H1 (cell line): Measurements from ENCODE around the gene CACNA2D1. TPM values are rescaled to one million over a fixed set of nuclear protein-coding genes. Genes with fewer than 3 reads are reported as not detected.

Source experiments
- CTCF ChIA-PET: fragments of 300-600 bp; sonication (Branson Sonifier 250); formaldehyde crosslinking; loops from one replicate; lab custom pipeline; 2021; ENCODE audit not compliant: partially characterized antibody; lab: Charles Lee
- POLR2A ChIA-PET: fragments of 300-600 bp; sonication (Branson Sonifier 250); formaldehyde crosslinking; loops from one replicate; lab custom pipeline; 2021; ENCODE audit warnings: inconsistent platforms; ENCODE audit not compliant: partially characterized antibody; lab: Charles Lee
- DNase-seq, 2 experiments: peaks; one replicate each; pipeline versions ENCODE4 v3.0.0 to v3.0.0-alpha.2; 2010 to 2022; ENCODE audit warnings: low spot score in 2 of 2, low read depth in 1 of 2, mixed read lengths in 1 of 2
- FAIRE-seq: peaks from 2 replicates; lab custom pipeline; 2011; peaks lifted over from hg19 to GRCh38; lab: Jason Lieb, UNC
- H2AFZ ChIP-seq: 2 replicates; pipeline ENCODE4 v1.8.1; 2012; ENCODE audit warnings: low read length, inconsistent platforms
- H2AK5ac ChIP-seq: 2 replicates; pipeline ENCODE4 v1.6.1; 2013; ENCODE audit warnings: low read depth, low read length
- H2BK120ac ChIP-seq: replicated peaks from 2 replicates; pipeline ENCODE3; 2013; ENCODE audit warnings: low read depth, low read length, inconsistent platforms
- H2BK12ac ChIP-seq: 2 replicates; pipeline ENCODE4 v1.6.1; 2013; ENCODE audit warnings: low read depth, low read length
- H2BK15ac ChIP-seq: 2 replicates; pipeline ENCODE4 v1.6.1; 2013; ENCODE audit warnings: low read length
- H2BK20ac ChIP-seq: 2 replicates; pipeline ENCODE4 v1.6.1; 2013; ENCODE audit warnings: low read length
- H2BK5ac ChIP-seq: 2 replicates; pipeline ENCODE4 v1.6.1; 2013; ENCODE audit warnings: low read depth, low read length
- H3K14ac ChIP-seq: 2 replicates; pipeline ENCODE4 v1.6.1; 2013; ENCODE audit warnings: inconsistent platforms; ENCODE audit not compliant: insufficient read length
- H3K18ac ChIP-seq: 2 replicates; pipeline ENCODE4 v1.6.1; 2013; ENCODE audit warnings: low read length; ENCODE audit errors: extremely low read depth
- H3K23ac ChIP-seq: 2 replicates; pipeline ENCODE4 v1.6.1; 2013; ENCODE audit warnings: inconsistent platforms; ENCODE audit not compliant: insufficient read length
- H3K23me2 ChIP-seq: 2 replicates; pipeline ENCODE4 v1.6.1; 2013; ENCODE audit warnings: low read depth, low read length
- H3K27ac ChIP-seq: 2 replicates; pipeline ENCODE4 v1.6.1; 2011; ENCODE audit warnings: low read depth, low read length, inconsistent platforms
- H3K27me3 ChIP-seq, 4 experiments: replicated peaks in 1 of 4; 1 replicate in 1 of 4; 2 replicates in 3 of 4; pipeline versions ENCODE4 v1.6.1 to v1.8.1; 2011 to 2013; ENCODE audit warnings: low read length in 3 of 4, mild to moderate bottlenecking in 3 of 4, inconsistent platforms in 2 of 4, mixed read lengths in 2 of 4, moderate library complexity in 1 of 4; ENCODE audit not compliant: control insufficient read depth in 3 of 4, insufficient read depth in 3 of 4; ENCODE audit errors: extremely low read depth in 1 of 4
- H3K36me3 ChIP-seq, 4 experiments: 2 replicates each; pipeline versions ENCODE4 v1.6.1 to v1.8.1; 2011 to 2013; ENCODE audit warnings: mild to moderate bottlenecking in 4 of 4, low read length in 3 of 4, moderate library complexity in 2 of 4, control low read depth in 1 of 4, inconsistent platforms in 1 of 4; ENCODE audit not compliant: insufficient read depth in 4 of 4, control insufficient read depth in 2 of 4
- H3K4ac ChIP-seq: replicated peaks from 2 replicates; pipeline ENCODE3; 2013; ENCODE audit warnings: low read length, low read depth, mixed read lengths, inconsistent platforms; ENCODE audit not compliant: insufficient read length
- H3K4me1 ChIP-seq, 4 experiments: replicated peaks in 1 of 4; 1 replicate in 1 of 4; 2 replicates in 3 of 4; pipeline versions ENCODE4 v1.6.1 to v1.8.1; 2011 to 2013; ENCODE audit warnings: low read length in 3 of 4, inconsistent platforms in 2 of 4, mixed read lengths in 1 of 4; ENCODE audit not compliant: insufficient read depth in 4 of 4, control insufficient read depth in 3 of 4
- H3K4me2 ChIP-seq, 2 experiments: 2 replicates each; pipeline versions ENCODE4 v1.6.1 to v1.8.1; 2011 to 2013; ENCODE audit warnings: low read depth in 2 of 2, low read length in 2 of 2, control low read depth in 1 of 2, inconsistent platforms in 1 of 2, mild to moderate bottlenecking in 1 of 2; ENCODE audit not compliant: insufficient read depth in 1 of 2
- H3K4me3 ChIP-seq, 4 experiments: fragments of 200-600, 300-600 bp in 1 of 4; sonication (generic), shearing (Covaris generic), sonication (Bioruptor Twin) in 1 of 4; 2 replicates each; pipeline versions ENCODE4 v1.5.1 to v1.8.1; 2011 to 2016; ENCODE audit warnings: low read length in 4 of 4, low read depth in 3 of 4, control low read depth in 2 of 4, inconsistent platforms in 2 of 4, mild to moderate bottlenecking in 2 of 4, mixed read lengths in 1 of 4, moderate library complexity in 1 of 4; ENCODE audit not compliant: insufficient read depth in 2 of 4; ENCODE audit errors: extremely low read depth in 1 of 4
- H3K56ac ChIP-seq: replicated peaks from 2 replicates; pipeline ENCODE3; 2013; ENCODE audit warnings: low read depth, mild to moderate bottlenecking, mixed read lengths, low read length, inconsistent platforms; ENCODE audit not compliant: insufficient read length
- H3K79me1 ChIP-seq: 2 replicates; pipeline ENCODE4 v1.6.1; 2013; ENCODE audit warnings: low read depth, low read length, control low read depth
- H3K79me2 ChIP-seq, 2 experiments: 2 replicates each; pipeline versions ENCODE4 v1.6.1 to v1.8.1; 2012 to 2013; ENCODE audit warnings: low read length in 2 of 2, mild to moderate bottlenecking in 2 of 2, inconsistent platforms in 1 of 2; ENCODE audit not compliant: insufficient read depth in 2 of 2, control insufficient read depth in 1 of 2
- H3K9ac ChIP-seq, 4 experiments: replicated peaks in 1 of 4; 1 replicate in 1 of 4; 2 replicates in 3 of 4; pipeline versions ENCODE4 v1.6.1 to v1.8.1; 2011 to 2013; ENCODE audit warnings: low read depth in 3 of 4, low read length in 3 of 4, control low read depth in 2 of 4, mild to moderate bottlenecking in 2 of 4, moderate library complexity in 2 of 4, inconsistent platforms in 1 of 4; ENCODE audit errors: extremely low read depth in 1 of 4
- H3K9me3 ChIP-seq, 2 experiments: 2 replicates each; pipeline versions ENCODE4 v1.6.1 to v1.8.1; 2012 to 2013; ENCODE audit warnings: mild to moderate bottlenecking in 2 of 2, moderate library complexity in 2 of 2, control low read depth in 1 of 2, inconsistent platforms in 1 of 2, low read depth in 1 of 2, low read length in 1 of 2, mixed read lengths in 1 of 2; ENCODE audit not compliant: insufficient read depth in 2 of 2
- H4K20me1 ChIP-seq, 2 experiments: replicated peaks in 1 of 2; 2 replicates each; pipeline versions ENCODE3 to v1.8.1; 2011 to 2013; ENCODE audit warnings: inconsistent platforms in 2 of 2, low read length in 2 of 2, mild to moderate bottlenecking in 1 of 2; ENCODE audit not compliant: insufficient read depth in 2 of 2, control insufficient read depth in 1 of 2
- H4K5ac ChIP-seq: 2 replicates; pipeline ENCODE4 v1.6.1; 2013; ENCODE audit warnings: low read length, low read depth, mixed read lengths, inconsistent platforms; ENCODE audit not compliant: insufficient read length
- H4K8ac ChIP-seq: 2 replicates; pipeline ENCODE4 v1.8.0; 2013; ENCODE audit warnings: mild to moderate bottlenecking, moderate library complexity, low read length, inconsistent platforms; ENCODE audit not compliant: insufficient read depth; ENCODE audit errors: extremely low read depth
- H4K91ac ChIP-seq: replicated peaks from 2 replicates; pipeline ENCODE3; 2013; ENCODE audit warnings: low read length, mixed read lengths, inconsistent platforms; ENCODE audit not compliant: insufficient read length
- CTBP2 ChIP-seq: IDR thresholded peaks from 2 replicates; pipeline ENCODE4 v1.7.0; 2011; ENCODE audit warnings: borderline replicate concordance, mild to moderate bottlenecking, moderate library complexity, mixed read lengths, low read length; ENCODE audit not compliant: insufficient read depth, insufficient read length
- GABPA ChIP-seq: IDR thresholded peaks from 2 replicates; pipeline ENCODE4 v1.6.1; 2011; ENCODE audit warnings: mild to moderate bottlenecking, low read length, moderate library complexity, borderline replicate concordance; ENCODE audit not compliant: insufficient read depth
- JUND ChIP-seq: IDR thresholded peaks from 2 replicates; pipeline ENCODE4 v1.6.1; 2011; ENCODE audit warnings: mild to moderate bottlenecking, improper control_type of control experiment, low read length
- KDM1A ChIP-seq: fragments of 200-600, 300-600 bp; sonication (generic); IDR thresholded peaks from 2 replicates; pipeline ENCODE4 v1.7.1; 2016; ENCODE audit warnings: mild to moderate bottlenecking, low read length, borderline replicate concordance
- WGBS, 2 experiments: shearing (Covaris generic) in 1 of 2; methylation state at CpG; one replicate each; pipeline versions ENCODE4 v1.1.6 to v1.1.7; 2013 to 2015; ENCODE audit warnings: low lambda C conversion rate in 2 of 2, mixed read lengths in 2 of 2, inconsistent platforms in 1 of 2, low coverage in 1 of 2, missing lambda C conversion rate in 1 of 2; ENCODE audit not compliant: insufficient replicate concordance in 2 of 2, insufficient coverage in 1 of 2, insufficient read length in 1 of 2; ENCODE audit errors: extremely low coverage in 1 of 2, missing lambda C conversion rate in 1 of 2; 5-methylcytosine and 5-hydroxymethylcytosine counted together
- polyA plus RNA-seq, 7 experiments: library from polyadenylated mRNA; depleted of rRNA in 3 of 7; stranded (reverse) in 5 of 7; unstranded in 2 of 7; fragments of >200 nt in 5 of 7; fragments of 200-250 nt in 2 of 7; gene quantifications; 1 replicate in 5 of 7; 2 replicates in 1 of 7; 4 replicates in 1 of 7; pipeline versions ENCODE4 v1.2.1 to v1.2.3, GENCODE V29; 2011 to 2013; ENCODE audit warnings: missing spikeins in 2 of 7, mixed read lengths in 2 of 7
- total RNA-seq: library from RNA; stranded (reverse); fragmentation: NEBNext Ultra II Directional; extraction: Animal tissue kit (Norgen Biotek cat#: 25700); gene quantifications from 2 replicates; pipeline ENCODE4 v1.2.1, GENCODE V29; 2021

The CACNA2D1 gene
- total and polyA plus RNA-seq, 2 of the 8 experiments (the other 6 are each of a cell fraction or from before 2014, with no cell fraction given): 4.3 to 27.3 TPM

GRCh38 chr7:81925530-81925929 lies 518.0 kb downstream of the CACNA2D1 start:
- POLR2A ChIA-PET: no interaction called here
- Histone ChIP-seq H2BK20ac (no peak overlapping the region), H4K20me1 (no peaks in the 10 kb centered on the region), H4K5ac (no peak overlapping the region), H3K18ac (no peak overlapping the region), H3K23me2 (no peaks in the 10 kb centered on the region), H3K4me2 (no peak overlapping the region), H2BK5ac (no peak overlapping the region), H4K91ac (no peak overlapping the region)
- 81% methylated on average over 3 of the region's 3 CpGs; no CpG with 5 or more reads in 1 of the 2 experiments for WGBS, 2 experiments
- DNase-seq: no peak
- TF ChIP-seq JUND (no peak), KDM1A (no peak), CTBP2 (no peak), GABPA (no peak)
- TF ChIP-seq, all 59 proteins: peak for 0
- Histone ChIP-seq H4K8ac (no peak overlapping the region), H3K23ac (no peak overlapping the region), H3K9me3 (no peaks in the 10 kb centered on the region; a peak in 1 of 4 replicates), H2AFZ (no peak overlapping the region), H2AK5ac (no peak overlapping the region), H3K27ac (no peak overlapping the region), H3K4me3 (no peak overlapping the region), H3K36me3 (no peaks in the 10 kb centered on the region), H2BK12ac (no peak overlapping the region), H2BK120ac (no peak overlapping the region), H3K27me3 (no peaks in the 10 kb centered on the region), H3K9ac (no peak overlapping the region), H3K14ac (no peak overlapping the region), H3K79me2 (no peaks in the 10 kb centered on the region), H3K4me1 (peaks cover 0 to 4% (median 0%) of the 10 kb centered on the region in 4 experiments; a peak in 1 of 7 replicates), H3K4ac (no peak overlapping the region), H3K56ac (no peak overlapping the region), H2BK15ac (no peak overlapping the region), H3K79me1 (no peaks in the 10 kb centered on the region)
- CTCF ChIA-PET: interaction anchor here (0.9 to 1.0 kb wide), 2 partner anchors 424 to 443 kb away, joined by 3 to 4 read pairs; no protein-coding TSS in a partner anchor
- no peak for FAIRE-seq
